Esophagus squamous epithelium (tissue), 4 donors: ENCODE results near the gene DSE.

Experiments
- POLR2A ChIP-seq, 4 donors: fragments of 450-650 bp; IDR thresholded peaks; one replicate each; pipeline ENCODE4 v1.6.1; 2017; ENCODE audit warnings: antibody characterized with exemption in 4 of 4, mild to moderate bottlenecking in 4 of 4, moderate library complexity in 3 of 4
- TF ChIP-seq, protein P1 (sequence below), 6 experiments: fragments of 450-650 bp in 4 of 6; fragments of 200-600 bp in 2 of 6; sonication (generic) in 2 of 6; IDR thresholded peaks; one replicate each; pipeline ENCODE4 v1.5.1; 2016 to 2019; ENCODE audit warnings: antibody characterized with exemption in 6 of 6, mild to moderate bottlenecking in 4 of 6, moderate library complexity in 4 of 6

DNA sequence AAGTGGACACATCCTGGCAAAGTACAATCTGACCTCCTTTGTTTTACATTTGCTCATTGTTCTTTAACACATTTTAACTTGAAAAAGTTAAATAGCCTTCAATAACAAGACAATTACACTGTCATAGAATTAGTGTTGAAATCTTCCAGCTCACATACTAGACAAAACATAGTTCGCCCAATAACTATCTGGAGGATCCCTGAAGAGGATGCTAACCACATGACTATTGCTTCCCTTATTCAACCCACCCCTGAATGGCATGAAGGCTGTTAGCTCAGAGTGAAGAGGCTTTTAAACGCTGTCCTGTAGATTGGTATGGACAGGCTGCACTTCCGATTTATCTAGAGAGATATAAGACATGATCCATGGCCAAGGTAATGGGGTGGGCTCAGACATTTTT lies 15.0 kb upstream of the DSE start:
- TF ChIP-seq, protein P1, sequence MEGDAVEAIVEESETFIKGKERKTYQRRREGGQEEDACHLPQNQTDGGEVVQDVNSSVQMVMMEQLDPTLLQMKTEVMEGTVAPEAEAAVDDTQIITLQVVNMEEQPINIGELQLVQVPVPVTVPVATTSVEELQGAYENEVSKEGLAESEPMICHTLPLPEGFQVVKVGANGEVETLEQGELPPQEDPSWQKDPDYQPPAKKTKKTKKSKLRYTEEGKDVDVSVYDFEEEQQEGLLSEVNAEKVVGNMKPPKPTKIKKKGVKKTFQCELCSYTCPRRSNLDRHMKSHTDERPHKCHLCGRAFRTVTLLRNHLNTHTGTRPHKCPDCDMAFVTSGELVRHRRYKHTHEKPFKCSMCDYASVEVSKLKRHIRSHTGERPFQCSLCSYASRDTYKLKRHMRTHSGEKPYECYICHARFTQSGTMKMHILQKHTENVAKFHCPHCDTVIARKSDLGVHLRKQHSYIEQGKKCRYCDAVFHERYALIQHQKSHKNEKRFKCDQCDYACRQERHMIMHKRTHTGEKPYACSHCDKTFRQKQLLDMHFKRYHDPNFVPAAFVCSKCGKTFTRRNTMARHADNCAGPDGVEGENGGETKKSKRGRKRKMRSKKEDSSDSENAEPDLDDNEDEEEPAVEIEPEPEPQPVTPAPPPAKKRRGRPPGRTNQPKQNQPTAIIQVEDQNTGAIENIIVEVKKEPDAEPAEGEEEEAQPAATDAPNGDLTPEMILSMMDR (IDR thresholded peaks at IDR 0.05): no peak
- TF ChIP-seq POLR2A (IDR thresholded peaks at IDR 0.05): no peak
